IPS-18c (cell line): ENCODE measurements around the gene SCIN.
"Not testable (repeated sequence)": the region's sequence is repeated elsewhere in the genome, so short reads cannot be mapped to it uniquely, and the experiment has no call there.

Experiments
- H3K4me3 ChIP-seq: 2 replicates; pipeline ENCODE4 v1.7.0; 2013; ENCODE audit warnings: low read depth, mild to moderate bottlenecking, low read length, moderate library complexity; ENCODE audit not compliant: insufficient read depth
- H3K9me3 ChIP-seq: one replicate; pipeline ENCODE4 v1.6.1; 2013; ENCODE audit warnings: mild to moderate bottlenecking, low read length, moderate library complexity; ENCODE audit not compliant: control insufficient read depth, insufficient read depth

Gene SCIN

GRCh38 chr7:12633582-12633981 is 63.1 kb downstream of the SCIN start:
- no peaks in the 10 kb centered on the region for H3K9me3 ChIP-seq

GRCh38 chr7:12635830-12636229 is 65.3 kb downstream of the SCIN start:
- H3K4me3 ChIP-seq: no peak overlapping the region

More at GRCh38 chr7:12633582-12633981, 63.1 kb downstream of the SCIN start:
- H3K4me3 ChIP-seq: no peak overlapping the region

GRCh38 chr7:12637328-12637727 is 66.8 kb downstream of the SCIN start:
- Histone ChIP-seq H3K9me3 (no peaks in the 10 kb centered on the region), H3K4me3 (no peak overlapping the region)

More at GRCh38 chr7:12635830-12636229, 65.3 kb downstream of the SCIN start:
- no peaks in the 10 kb centered on the region for H3K9me3 ChIP-seq

- no peaks in the 10 kb centered on the region for H3K9me3 ChIP-seq
- H3K4me3 ChIP-seq: no peak overlapping the region
Measured at GRCh38 chr7:12637819-12638592, 67.5 kb downstream of the SCIN start.

- Histone ChIP-seq H3K9me3 (no peaks in the 10 kb centered on the region), H3K4me3 (no peak overlapping the region)
Measured at GRCh38 chr7:12638851-12639456, 68.4 kb downstream of the SCIN start.

- no peaks in the 10 kb centered on the region for H3K9me3 ChIP-seq
- no peak overlapping the region for H3K4me3 ChIP-seq
Measured at GRCh38 chr7:12640299-12641096, 70.0 kb downstream of the SCIN start.

- Histone ChIP-seq H3K4me3 (no peak overlapping the region), H3K9me3 (no peaks in the 10 kb centered on the region)
Measured at GRCh38 chr7:12641196-12641595, 70.7 kb downstream of the SCIN start.

- no peak overlapping the region for H3K4me3 ChIP-seq
- no peaks in the 10 kb centered on the region for H3K9me3 ChIP-seq
Measured at GRCh38 chr7:12642508-12642907, 72.0 kb downstream of the SCIN start.

GRCh38 chr7:12643001-12643643 is 72.6 kb downstream of the SCIN start:
- H3K9me3 ChIP-seq: no peaks in the 10 kb centered on the region
- no peak overlapping the region for H3K4me3 ChIP-seq

- Histone ChIP-seq H3K9me3 (no peaks in the 10 kb centered on the region), H3K4me3 (no peak overlapping the region)
Measured at GRCh38 chr7:12643644-12644043, 73.1 kb downstream of the SCIN start.

- H3K4me3 ChIP-seq, H3K9me3 ChIP-seq: not testable (repeated sequence)
Measured at GRCh38 chr7:12645212-12645611, 74.7 kb downstream of the SCIN start.

- Histone ChIP-seq H3K4me3 (no peak overlapping the region), H3K9me3 (no peaks in the 10 kb centered on the region)
Measured at GRCh38 chr7:12646139-12646538, 75.6 kb downstream of the SCIN start.

GRCh38 chr7:12647364-12648219 is 77.1 kb downstream of the SCIN start:
- no peak overlapping the region for H3K4me3 ChIP-seq
- no peaks in the 10 kb centered on the region for H3K9me3 ChIP-seq

- Histone ChIP-seq H3K4me3 (no peak overlapping the region), H3K9me3 (no peaks in the 10 kb centered on the region)
Measured at GRCh38 chr7:12648704-12649261, 78.3 kb downstream of the SCIN start.

GRCh38 chr7:12649348-12649747 is 78.8 kb downstream of the SCIN start:
- no peaks in the 10 kb centered on the region for H3K9me3 ChIP-seq

GRCh38 chr7:12650080-12650479 is 79.6 kb downstream of the SCIN start:
- Histone ChIP-seq H3K9me3 (no peaks in the 10 kb centered on the region), H3K4me3 (no peak overlapping the region)

More at GRCh38 chr7:12649348-12649747, 78.8 kb downstream of the SCIN start:
- no peak overlapping the region for H3K4me3 ChIP-seq
